H1 (cell line): ENCODE measurements around the gene MLC1. TPM values are rescaled to one million over a fixed set of nuclear protein-coding genes. Genes with fewer than 3 reads are reported as not detected.

ENCODE experiments used
- CTCF ChIA-PET: fragments of 300-600 bp; sonication (Branson Sonifier 250); formaldehyde crosslinking; loops from one replicate; lab custom pipeline; 2021; ENCODE audit not compliant: partially characterized antibody; lab: Charles Lee
- POLR2A ChIA-PET: fragments of 300-600 bp; sonication (Branson Sonifier 250); formaldehyde crosslinking; loops from one replicate; lab custom pipeline; 2021; ENCODE audit warnings: inconsistent platforms; ENCODE audit not compliant: partially characterized antibody; lab: Charles Lee
- DNase-seq, 2 experiments: peaks; one replicate each; pipeline versions ENCODE4 v3.0.0 to v3.0.0-alpha.2; 2010 to 2022; ENCODE audit warnings: low spot score in 2 of 2, low read depth in 1 of 2, mixed read lengths in 1 of 2
- FAIRE-seq: peaks from 2 replicates; lab custom pipeline; 2011; peaks lifted over from hg19 to GRCh38; lab: Jason Lieb, UNC
- H2AFZ ChIP-seq: 2 replicates; pipeline ENCODE4 v1.8.1; 2012; ENCODE audit warnings: low read length, inconsistent platforms
- H2AK5ac ChIP-seq: 2 replicates; pipeline ENCODE4 v1.6.1; 2013; ENCODE audit warnings: low read depth, low read length
- H2BK120ac ChIP-seq: replicated peaks from 2 replicates; pipeline ENCODE3; 2013; ENCODE audit warnings: low read depth, low read length, inconsistent platforms
- H2BK12ac ChIP-seq: 2 replicates; pipeline ENCODE4 v1.6.1; 2013; ENCODE audit warnings: low read depth, low read length
- H2BK15ac ChIP-seq: 2 replicates; pipeline ENCODE4 v1.6.1; 2013; ENCODE audit warnings: low read length
- H2BK20ac ChIP-seq: 2 replicates; pipeline ENCODE4 v1.6.1; 2013; ENCODE audit warnings: low read length
- H2BK5ac ChIP-seq: 2 replicates; pipeline ENCODE4 v1.6.1; 2013; ENCODE audit warnings: low read depth, low read length
- H3K14ac ChIP-seq: 2 replicates; pipeline ENCODE4 v1.6.1; 2013; ENCODE audit warnings: inconsistent platforms; ENCODE audit not compliant: insufficient read length
- H3K18ac ChIP-seq: 2 replicates; pipeline ENCODE4 v1.6.1; 2013; ENCODE audit warnings: low read length; ENCODE audit errors: extremely low read depth
- H3K23ac ChIP-seq: 2 replicates; pipeline ENCODE4 v1.6.1; 2013; ENCODE audit warnings: inconsistent platforms; ENCODE audit not compliant: insufficient read length
- H3K23me2 ChIP-seq: 2 replicates; pipeline ENCODE4 v1.6.1; 2013; ENCODE audit warnings: low read depth, low read length
- H3K27ac ChIP-seq: 2 replicates; pipeline ENCODE4 v1.6.1; 2011; ENCODE audit warnings: low read depth, low read length, inconsistent platforms
- H3K27me3 ChIP-seq, 4 experiments: replicated peaks in 1 of 4; 1 replicate in 1 of 4; 2 replicates in 3 of 4; pipeline versions ENCODE4 v1.6.1 to v1.8.1; 2011 to 2013; ENCODE audit warnings: low read length in 3 of 4, mild to moderate bottlenecking in 3 of 4, inconsistent platforms in 2 of 4, mixed read lengths in 2 of 4, moderate library complexity in 1 of 4; ENCODE audit not compliant: control insufficient read depth in 3 of 4, insufficient read depth in 3 of 4; ENCODE audit errors: extremely low read depth in 1 of 4
- H3K36me3 ChIP-seq, 4 experiments: 2 replicates each; pipeline versions ENCODE4 v1.6.1 to v1.8.1; 2011 to 2013; ENCODE audit warnings: mild to moderate bottlenecking in 4 of 4, low read length in 3 of 4, moderate library complexity in 2 of 4, control low read depth in 1 of 4, inconsistent platforms in 1 of 4; ENCODE audit not compliant: insufficient read depth in 4 of 4, control insufficient read depth in 2 of 4
- H3K4ac ChIP-seq: replicated peaks from 2 replicates; pipeline ENCODE3; 2013; ENCODE audit warnings: low read length, low read depth, mixed read lengths, inconsistent platforms; ENCODE audit not compliant: insufficient read length
- H3K4me1 ChIP-seq, 4 experiments: replicated peaks in 1 of 4; 1 replicate in 1 of 4; 2 replicates in 3 of 4; pipeline versions ENCODE4 v1.6.1 to v1.8.1; 2011 to 2013; ENCODE audit warnings: low read length in 3 of 4, inconsistent platforms in 2 of 4, mixed read lengths in 1 of 4; ENCODE audit not compliant: insufficient read depth in 4 of 4, control insufficient read depth in 3 of 4
- H3K4me2 ChIP-seq, 2 experiments: 2 replicates each; pipeline versions ENCODE4 v1.6.1 to v1.8.1; 2011 to 2013; ENCODE audit warnings: low read depth in 2 of 2, low read length in 2 of 2, control low read depth in 1 of 2, inconsistent platforms in 1 of 2, mild to moderate bottlenecking in 1 of 2; ENCODE audit not compliant: insufficient read depth in 1 of 2
- H3K4me3 ChIP-seq, 4 experiments: fragments of 200-600, 300-600 bp in 1 of 4; sonication (generic), shearing (Covaris generic), sonication (Bioruptor Twin) in 1 of 4; 2 replicates each; pipeline versions ENCODE4 v1.5.1 to v1.8.1; 2011 to 2016; ENCODE audit warnings: low read length in 4 of 4, low read depth in 3 of 4, control low read depth in 2 of 4, inconsistent platforms in 2 of 4, mild to moderate bottlenecking in 2 of 4, mixed read lengths in 1 of 4, moderate library complexity in 1 of 4; ENCODE audit not compliant: insufficient read depth in 2 of 4; ENCODE audit errors: extremely low read depth in 1 of 4
- H3K56ac ChIP-seq: replicated peaks from 2 replicates; pipeline ENCODE3; 2013; ENCODE audit warnings: low read depth, mild to moderate bottlenecking, mixed read lengths, low read length, inconsistent platforms; ENCODE audit not compliant: insufficient read length
- H3K79me1 ChIP-seq: 2 replicates; pipeline ENCODE4 v1.6.1; 2013; ENCODE audit warnings: low read depth, low read length, control low read depth
- H3K79me2 ChIP-seq, 2 experiments: 2 replicates each; pipeline versions ENCODE4 v1.6.1 to v1.8.1; 2012 to 2013; ENCODE audit warnings: low read length in 2 of 2, mild to moderate bottlenecking in 2 of 2, inconsistent platforms in 1 of 2; ENCODE audit not compliant: insufficient read depth in 2 of 2, control insufficient read depth in 1 of 2
- H3K9ac ChIP-seq, 4 experiments: replicated peaks in 1 of 4; 1 replicate in 1 of 4; 2 replicates in 3 of 4; pipeline versions ENCODE4 v1.6.1 to v1.8.1; 2011 to 2013; ENCODE audit warnings: low read depth in 3 of 4, low read length in 3 of 4, control low read depth in 2 of 4, mild to moderate bottlenecking in 2 of 4, moderate library complexity in 2 of 4, inconsistent platforms in 1 of 4; ENCODE audit errors: extremely low read depth in 1 of 4
- H3K9me3 ChIP-seq, 2 experiments: 2 replicates each; pipeline versions ENCODE4 v1.6.1 to v1.8.1; 2012 to 2013; ENCODE audit warnings: mild to moderate bottlenecking in 2 of 2, moderate library complexity in 2 of 2, control low read depth in 1 of 2, inconsistent platforms in 1 of 2, low read depth in 1 of 2, low read length in 1 of 2, mixed read lengths in 1 of 2; ENCODE audit not compliant: insufficient read depth in 2 of 2
- H4K20me1 ChIP-seq, 2 experiments: replicated peaks in 1 of 2; 2 replicates each; pipeline versions ENCODE3 to v1.8.1; 2011 to 2013; ENCODE audit warnings: inconsistent platforms in 2 of 2, low read length in 2 of 2, mild to moderate bottlenecking in 1 of 2; ENCODE audit not compliant: insufficient read depth in 2 of 2, control insufficient read depth in 1 of 2
- H4K5ac ChIP-seq: 2 replicates; pipeline ENCODE4 v1.6.1; 2013; ENCODE audit warnings: low read length, low read depth, mixed read lengths, inconsistent platforms; ENCODE audit not compliant: insufficient read length
- H4K8ac ChIP-seq: 2 replicates; pipeline ENCODE4 v1.8.0; 2013; ENCODE audit warnings: mild to moderate bottlenecking, moderate library complexity, low read length, inconsistent platforms; ENCODE audit not compliant: insufficient read depth; ENCODE audit errors: extremely low read depth
- H4K91ac ChIP-seq: replicated peaks from 2 replicates; pipeline ENCODE3; 2013; ENCODE audit warnings: low read length, mixed read lengths, inconsistent platforms; ENCODE audit not compliant: insufficient read length
- JUN ChIP-seq: IDR thresholded peaks from 2 replicates; pipeline ENCODE4 v1.6.1; 2011; ENCODE audit warnings: low read depth, mild to moderate bottlenecking, improper control_type of control experiment, low read length
- SIRT6 ChIP-seq: IDR thresholded peaks from one replicate; pipeline ENCODE4 v1.7.1; 2012; ENCODE audit warnings: low read length, inconsistent platforms
- TCF12 ChIP-seq: IDR thresholded peaks from 2 replicates; pipeline ENCODE4 v1.6.1; 2011; ENCODE audit warnings: low read depth, mild to moderate bottlenecking, low read length
- whole genome bisulfite sequencing, 2 experiments: shearing (Covaris generic) in 1 of 2; methylation state at CpG; one replicate each; pipeline versions ENCODE4 v1.1.6 to v1.1.7; 2013 to 2015; ENCODE audit warnings: low lambda C conversion rate in 2 of 2, mixed read lengths in 2 of 2, inconsistent platforms in 1 of 2, low coverage in 1 of 2, missing lambda C conversion rate in 1 of 2; ENCODE audit not compliant: insufficient replicate concordance in 2 of 2, insufficient coverage in 1 of 2, insufficient read length in 1 of 2; ENCODE audit errors: extremely low coverage in 1 of 2, missing lambda C conversion rate in 1 of 2; 5-methylcytosine and 5-hydroxymethylcytosine counted together
- polyA plus RNA-seq, 7 experiments: library from polyadenylated mRNA; depleted of rRNA in 3 of 7; stranded (reverse) in 5 of 7; unstranded in 2 of 7; fragments of >200 nt in 5 of 7; fragments of 200-250 nt in 2 of 7; gene quantifications; 1 replicate in 5 of 7; 2 replicates in 1 of 7; 4 replicates in 1 of 7; pipeline versions ENCODE4 v1.2.1 to v1.2.3, GENCODE V29; 2011 to 2013; ENCODE audit warnings: missing spikeins in 2 of 7, mixed read lengths in 2 of 7
- total RNA-seq: library from RNA; stranded (reverse); fragmentation: NEBNext Ultra II Directional; extraction: Animal tissue kit (Norgen Biotek cat#: 25700); gene quantifications from 2 replicates; pipeline ENCODE4 v1.2.1, GENCODE V29; 2021

MLC1 gene
- total and polyA plus RNA-seq, 2 of the 8 experiments (the other 6 are each of a cell fraction or from before 2014, with no cell fraction given): 0.20 TPM; not detected in 1

GRCh38 chr22:50051930-50052329 lies 33.3 kb downstream of the MLC1 start:
- no peak overlapping the region for H2BK20ac ChIP-seq
- H3K9ac ChIP-seq: no peak overlapping the region
- POLR2A ChIA-PET: no interaction called here
- 0 out of 4 replicates have a peak, but pooled peaks cover 0 to 4% of the 10 kb centered on the region in 2 experiments for H3K9me3 ChIP-seq
- no peak overlapping the region for H2BK15ac ChIP-seq
- TF ChIP-seq SIRT6 (no peak), TCF12 (no peak), JUN (no peak)
- TF ChIP-seq, all 59 proteins: peak for 0
- Histone ChIP-seq H4K8ac (no peak overlapping the region), H2BK12ac (no peak overlapping the region), H2BK5ac (no peak overlapping the region), H3K4ac (no peak overlapping the region), H3K18ac (no peak overlapping the region), H3K27me3 (no peaks in the 10 kb centered on the region; a peak in 1 of 7 replicates), H2BK120ac (no peak overlapping the region), H3K79me1 (no peaks in the 10 kb centered on the region), H2AK5ac (no peak overlapping the region), H3K27ac (no peak overlapping the region), H4K20me1 (no peaks in the 10 kb centered on the region), H3K4me1 (no peaks in the 10 kb centered on the region), H3K36me3 (no peaks in the 10 kb centered on the region), H2AFZ (no peak overlapping the region), H3K23ac (no peak overlapping the region), H3K79me2 (no peaks in the 10 kb centered on the region), H3K23me2 (no peaks in the 10 kb centered on the region), H3K4me2 (no peak overlapping the region), H3K4me3 (no peak overlapping the region), H3K56ac (no peak overlapping the region), H4K91ac (no peak overlapping the region), H4K5ac (no peak overlapping the region), H3K14ac (no peak overlapping the region)
- FAIRE-seq (no peak), DNase-seq (no peak)
- CTCF ChIA-PET: no interaction called here
- WGBS, 2 experiments: 93% methylated on average over 18 of the region's 18 CpGs; no CpG with 5 or more reads in 1 of the 2 experiments
